Uterus (tissue), 2 donors: ENCODE results near the gene CPSF2.

Experiments used
- POLR2A ChIP-seq, 2 donors: fragments of 450-650 bp; IDR thresholded peaks; one replicate each; pipeline ENCODE4 v1.6.1; 2016; ENCODE audit warnings: antibody characterized with exemption in 2 of 2, mild to moderate bottlenecking in 1 of 2, moderate library complexity in 1 of 2
- TF ChIP-seq, protein P1 (sequence below), 4 experiments: fragments of 200-600 bp in 2 of 4; fragments of 450-650 bp in 2 of 4; sonication (generic) in 2 of 4; IDR thresholded peaks; one replicate each; pipeline ENCODE4 v1.5.1; 2016 to 2019; ENCODE audit warnings: antibody characterized with exemption in 4 of 4, mild to moderate bottlenecking in 2 of 4, moderate library complexity in 1 of 4

DNA sequence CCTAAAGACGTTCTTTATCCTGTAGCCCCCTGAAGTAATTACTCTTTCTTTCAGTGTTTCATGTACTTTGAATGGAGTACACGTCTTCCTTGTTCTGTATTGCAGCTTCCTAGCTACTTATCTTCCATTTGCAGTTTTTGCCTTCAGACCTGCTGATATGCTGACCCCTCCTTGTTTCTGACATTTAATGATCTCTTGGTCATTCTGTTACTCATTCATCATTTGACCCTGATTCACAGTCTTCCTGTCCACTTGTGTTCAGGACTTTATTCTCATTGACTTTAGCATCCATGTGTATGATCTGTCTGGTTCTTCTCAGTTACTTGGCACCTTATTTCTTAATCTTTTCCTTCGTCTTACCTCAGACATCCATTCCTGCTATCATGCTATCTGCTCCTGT lies 22.2 kb downstream of the CPSF2 start:
- TF ChIP-seq, protein P1, sequence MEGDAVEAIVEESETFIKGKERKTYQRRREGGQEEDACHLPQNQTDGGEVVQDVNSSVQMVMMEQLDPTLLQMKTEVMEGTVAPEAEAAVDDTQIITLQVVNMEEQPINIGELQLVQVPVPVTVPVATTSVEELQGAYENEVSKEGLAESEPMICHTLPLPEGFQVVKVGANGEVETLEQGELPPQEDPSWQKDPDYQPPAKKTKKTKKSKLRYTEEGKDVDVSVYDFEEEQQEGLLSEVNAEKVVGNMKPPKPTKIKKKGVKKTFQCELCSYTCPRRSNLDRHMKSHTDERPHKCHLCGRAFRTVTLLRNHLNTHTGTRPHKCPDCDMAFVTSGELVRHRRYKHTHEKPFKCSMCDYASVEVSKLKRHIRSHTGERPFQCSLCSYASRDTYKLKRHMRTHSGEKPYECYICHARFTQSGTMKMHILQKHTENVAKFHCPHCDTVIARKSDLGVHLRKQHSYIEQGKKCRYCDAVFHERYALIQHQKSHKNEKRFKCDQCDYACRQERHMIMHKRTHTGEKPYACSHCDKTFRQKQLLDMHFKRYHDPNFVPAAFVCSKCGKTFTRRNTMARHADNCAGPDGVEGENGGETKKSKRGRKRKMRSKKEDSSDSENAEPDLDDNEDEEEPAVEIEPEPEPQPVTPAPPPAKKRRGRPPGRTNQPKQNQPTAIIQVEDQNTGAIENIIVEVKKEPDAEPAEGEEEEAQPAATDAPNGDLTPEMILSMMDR (IDR thresholded peaks at IDR 0.05) = no peak
- TF ChIP-seq POLR2A (IDR thresholded peaks at IDR 0.05) = no peak
